Liver (tissue), 9 donors: ENCODE measurements around the gene TSPEAR. TPM values are rescaled to one million over a fixed set of nuclear protein-coding genes. Genes with fewer than 3 reads are reported as not detected.

Experiments used
- DNase-seq: peaks from one replicate; pipeline ENCODE4 v3.0.0-alpha.2; 2017; ENCODE audit warnings: low spot score
- H3K27ac ChIP-seq, 2 donors: one replicate each; pipeline ENCODE4 v1.7.0; 2013; ENCODE audit warnings: inconsistent platforms in 2 of 2, low read length in 2 of 2, control low read depth in 1 of 2, low read depth in 1 of 2, mild to moderate bottlenecking in 1 of 2
- H3K27me3 ChIP-seq, 4 donors: one replicate each; pipeline versions ENCODE4 v1.6.1 to v1.7.0; 2013; ENCODE audit warnings: low read length in 3 of 4, inconsistent platforms in 1 of 4, mild to moderate bottlenecking in 1 of 4, moderate library complexity in 1 of 4; ENCODE audit not compliant: control insufficient read depth in 4 of 4, insufficient read depth in 4 of 4
- H3K36me3 ChIP-seq, 4 donors: one replicate each; pipeline versions ENCODE4 v1.6.1 to v1.7.0; 2013; ENCODE audit warnings: low read length in 3 of 4, mild to moderate bottlenecking in 3 of 4, low read depth in 1 of 4, moderate library complexity in 1 of 4; ENCODE audit not compliant: control insufficient read depth in 4 of 4, insufficient read depth in 3 of 4
- H3K4me1 ChIP-seq, 4 donors: one replicate each; pipeline versions ENCODE4 v1.6.1 to v1.7.0; 2013; ENCODE audit warnings: low read length in 3 of 4, mild to moderate bottlenecking in 3 of 4, moderate library complexity in 1 of 4; ENCODE audit not compliant: control insufficient read depth in 4 of 4, insufficient read depth in 4 of 4
- H3K4me3 ChIP-seq, 3 donors: one replicate each; pipeline versions ENCODE4 v1.6.1 to v1.7.0; 2013; ENCODE audit warnings: low read length in 3 of 3, control low read depth in 1 of 3, low read depth in 1 of 3, mild to moderate bottlenecking in 1 of 3
- H3K9ac ChIP-seq, 2 donors: one replicate each; pipeline ENCODE4 v1.7.0; 2013; ENCODE audit warnings: low read length in 2 of 2, mild to moderate bottlenecking in 2 of 2, moderate library complexity in 2 of 2, control low read depth in 1 of 2, low read depth in 1 of 2
- H3K9me3 ChIP-seq, 4 donors: one replicate each; pipeline versions ENCODE4 v1.6.1 to v1.7.0; 2013; ENCODE audit warnings: low read length in 3 of 4; ENCODE audit not compliant: control insufficient read depth in 4 of 4
- ATF3 ChIP-seq: IDR thresholded peaks from 2 replicates; pipeline ENCODE4 v1.6.1; 2016; ENCODE audit warnings: antibody characterized with exemption
- CTCF ChIP-seq: fragments of 150-350 bp; IDR thresholded peaks from 2 replicates; pipeline ENCODE4 v1.5.1; 2017; ENCODE audit warnings: improper control_type of control experiment, low read depth, low read length; ENCODE audit not compliant: missing input control
- EGR1 ChIP-seq, 2 donors: IDR thresholded peaks; 2 replicates each; pipeline ENCODE4 v1.6.1; 2016 to 2018; ENCODE audit warnings: antibody characterized with exemption in 2 of 2, low read depth in 2 of 2
- GABPA ChIP-seq, 2 donors: IDR thresholded peaks in 1 of 2; conservative IDR thresholded peaks in 1 of 2; 2 replicates each; pipeline ENCODE4 v1.6.1; 2016; ENCODE audit warnings: antibody characterized with exemption in 2 of 2, mild to moderate bottlenecking in 1 of 2, moderate library complexity in 1 of 2
- HNF4A ChIP-seq, 2 donors: conservative IDR thresholded peaks; 2 replicates each; pipeline ENCODE4 v1.6.1; 2016; ENCODE audit warnings: antibody characterized with exemption in 2 of 2, mild to moderate bottlenecking in 2 of 2
- JUND ChIP-seq, 2 donors: IDR thresholded peaks; 2 replicates each; pipeline ENCODE4 v1.6.1; 2016; ENCODE audit warnings: antibody characterized with exemption in 2 of 2
- MAX ChIP-seq: IDR thresholded peaks from 2 replicates; pipeline ENCODE4 v1.6.1; 2016; ENCODE audit warnings: antibody characterized with exemption
- NR2F2 ChIP-seq: IDR thresholded peaks from 2 replicates; pipeline ENCODE4 v1.6.1; 2016; ENCODE audit warnings: antibody characterized with exemption
- REST ChIP-seq: IDR thresholded peaks from 2 replicates; pipeline ENCODE4 v1.6.1; 2016; ENCODE audit warnings: antibody characterized with exemption, mild to moderate bottlenecking
- RXRA ChIP-seq, 2 donors: IDR thresholded peaks; 2 replicates each; pipeline ENCODE4 v1.6.1; 2017 to 2018; ENCODE audit warnings: antibody characterized with exemption in 2 of 2, mild to moderate bottlenecking in 1 of 2
- SP1 ChIP-seq: IDR thresholded peaks from 2 replicates; pipeline ENCODE4 v1.6.1; 2018; ENCODE audit warnings: antibody characterized with exemption, mild to moderate bottlenecking
- TAF1 ChIP-seq: conservative IDR thresholded peaks from 2 replicates; pipeline ENCODE4 v1.6.1; 2016; ENCODE audit warnings: antibody characterized with exemption, mild to moderate bottlenecking
- YY1 ChIP-seq: IDR thresholded peaks from 2 replicates; pipeline ENCODE4 v1.6.1; 2016; ENCODE audit warnings: antibody characterized with exemption, mild to moderate bottlenecking
- ZBTB33 ChIP-seq: IDR thresholded peaks from 2 replicates; pipeline ENCODE4 v1.6.1; 2016; ENCODE audit warnings: antibody characterized with exemption
- WGBS: extraction: QIAGEN DNeasy Blood & Tissue Kit; methylation state at CpG from one replicate; pipeline ENCODE4 v1.1.7; 2013; 5-methylcytosine and 5-hydroxymethylcytosine counted together
- polyA plus RNA-seq, 2 donors: library from polyadenylated mRNA; stranded (reverse) in 1 of 2; unstranded in 1 of 2; fragments of 200-250 nt in 1 of 2; fragments of >200 nt in 1 of 2; fragmentation: Nextera tagmentation in 1 of 2; extraction: Ambion mirVana in 1 of 2; gene quantifications; one replicate each; pipeline versions ENCODE4 v1.2.1 to v1.2.3, GENCODE V29; 2013 to 2015
- total RNA-seq, 2 donors: library from RNA; depleted of rRNA; stranded (reverse); fragments of >200 nt; gene quantifications; one replicate each; pipeline ENCODE4 v1.2.3, GENCODE V29; 2014
- donor health status: healthy.
- donor health status: healthy.
- donor health status: healthy.
- donor health status: healthy.
- donor health status: healthy.

Gene TSPEAR
- total and polyA plus RNA-seq, 4 donors = under 0.01 to 0.14 (median 0.01) TPM; not detected in 1

GRCh38 chr21:44571296-44571695 lies 140.1 kb downstream of the TSPEAR start:
- DNase-seq = peak; percentile 27
- Histone ChIP-seq H3K4me1 (peaks cover 0 to 7% (median 3%) of the 10 kb centered on the region in 4 donors), H3K27me3 (no peaks in the 10 kb centered on the region), H3K9ac (no peak overlapping the region), H3K27ac (no peak overlapping the region), H3K9me3 (peaks cover 0 to 3% (median 1%) of the 10 kb centered on the region in 4 donors), H3K4me3 (no peak overlapping the region), H3K36me3 (no peaks in the 10 kb centered on the region)
- TF ChIP-seq ATF3 (no peak), SP1 (no peak), MAX (no peak), RXRA (IDR thresholded peaks at IDR 0.05) (no peak), JUND (IDR thresholded peaks at IDR 0.05) (no peak), CTCF (no peak), EGR1 (IDR thresholded peaks at IDR 0.05; ENCODE audit: low read depth in 2 of 2) (no peak), YY1 (no peak), TAF1 (no peak), HNF4A (conservative IDR thresholded peaks at IDR 0.05) (no peak)
- WGBS = 71% methylated on average over 4 of the region's 4 CpGs

GRCh38 chr21:44569861-44570517 lies 141.4 kb downstream of the TSPEAR start:
- TF ChIP-seq GABPA (IDR thresholded peaks at IDR 0.05 in 1 of 2, conservative IDR thresholded peaks at IDR 0.05 in 1 of 2) = no peak
- TF ChIP-seq RXRA (IDR thresholded peaks at IDR 0.05) = no peak
- no peak for TF ChIP-seq REST
- no peak for TF ChIP-seq SP1
- no peak for TF ChIP-seq MAX
- TF ChIP-seq NR2F2 = no peak
- TF ChIP-seq ZBTB33 = no peak
- TF ChIP-seq CTCF = no peak
- Histone ChIP-seq H3K27ac (no peak overlapping the region), H3K27me3 (no peaks in the 10 kb centered on the region), H3K9ac (no peak overlapping the region), H3K4me1 (peaks cover 0 to 7% (median 3%) of the 10 kb centered on the region in 4 donors), H3K9me3 (peaks cover 0 to 3% (median 1%) of the 10 kb centered on the region in 4 donors), H3K36me3 (no peaks in the 10 kb centered on the region), H3K4me3 (no peak overlapping the region)
- peak; percentile 19 for DNase-seq
- WGBS = 85% methylated on average over 12 of the region's 12 CpGs
